CMK (cell line): Measurements from ENCODE around the gene LCN12.

ENCODE experiments used
- DNase-seq: peaks from one replicate; pipeline ENCODE4 v3.0.0-alpha.2; 2010; ENCODE audit warnings: low read depth

Gene LCN12

DNA sequence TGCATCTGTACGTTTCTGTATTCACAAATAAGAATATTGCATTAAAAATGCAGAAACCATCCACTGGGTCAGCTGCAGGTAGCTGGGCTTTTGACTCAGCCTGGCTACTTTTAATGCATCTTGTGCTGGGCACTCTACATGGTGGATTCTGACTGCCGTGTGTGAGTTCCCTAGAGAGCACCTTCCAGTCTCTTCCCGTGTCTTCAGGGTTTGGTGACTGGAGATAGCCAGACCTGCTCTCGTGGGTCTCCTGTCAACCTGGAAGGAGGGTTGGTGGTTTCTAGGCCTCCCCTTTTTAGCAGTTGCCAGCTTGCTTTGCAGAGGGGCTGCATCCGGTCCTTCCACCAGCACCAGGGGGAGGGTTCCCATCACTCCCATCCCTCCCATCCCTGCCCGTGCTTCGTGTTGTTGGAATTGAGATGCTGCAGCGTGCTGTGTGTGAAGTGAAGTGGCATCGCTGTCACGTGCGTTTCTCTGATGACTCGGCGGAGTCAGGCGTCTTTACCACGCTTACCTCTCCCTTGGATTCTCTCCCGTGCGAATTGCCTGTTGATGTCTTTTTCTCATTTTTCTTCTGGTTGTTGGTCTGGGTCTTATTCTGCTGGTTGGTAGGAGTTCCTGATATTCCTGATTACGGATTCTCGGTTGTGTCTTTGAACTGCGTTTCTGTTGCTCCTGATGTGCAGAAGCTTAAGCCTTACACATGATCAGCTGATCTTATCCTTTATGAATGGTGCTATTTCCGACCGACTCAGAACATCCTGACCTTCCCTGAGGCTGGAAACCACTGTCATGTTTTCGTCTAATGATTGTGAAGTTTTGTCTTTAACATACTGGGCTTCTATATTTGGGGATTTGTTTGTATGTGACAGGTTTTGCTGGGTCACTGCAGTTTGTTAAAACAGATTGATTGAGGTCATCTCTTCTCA lies 24.5 kb upstream of the LCN12 start:
- no peak for DNase-seq

DNA sequence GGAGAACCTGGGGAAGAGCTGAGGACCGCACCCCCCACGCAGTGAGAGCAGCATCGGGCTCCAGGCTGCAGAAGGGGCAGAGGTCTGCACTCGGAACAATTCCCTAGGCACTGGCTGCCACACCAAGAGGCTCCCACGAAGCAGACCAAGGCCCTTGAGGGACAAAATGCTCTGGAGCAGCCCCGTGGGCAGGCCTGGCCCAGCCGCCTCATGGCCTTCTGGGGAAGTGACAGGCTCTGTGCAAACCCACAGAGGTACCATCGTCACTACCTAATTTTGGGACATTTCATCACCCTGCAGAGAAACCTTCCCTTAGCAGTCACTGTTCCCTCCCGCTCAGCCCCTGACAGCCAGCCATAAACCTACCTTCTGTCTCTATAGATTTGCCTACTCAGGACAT lies 23.5 kb upstream of the LCN12 start:
- DNase-seq = no peak

DNA sequence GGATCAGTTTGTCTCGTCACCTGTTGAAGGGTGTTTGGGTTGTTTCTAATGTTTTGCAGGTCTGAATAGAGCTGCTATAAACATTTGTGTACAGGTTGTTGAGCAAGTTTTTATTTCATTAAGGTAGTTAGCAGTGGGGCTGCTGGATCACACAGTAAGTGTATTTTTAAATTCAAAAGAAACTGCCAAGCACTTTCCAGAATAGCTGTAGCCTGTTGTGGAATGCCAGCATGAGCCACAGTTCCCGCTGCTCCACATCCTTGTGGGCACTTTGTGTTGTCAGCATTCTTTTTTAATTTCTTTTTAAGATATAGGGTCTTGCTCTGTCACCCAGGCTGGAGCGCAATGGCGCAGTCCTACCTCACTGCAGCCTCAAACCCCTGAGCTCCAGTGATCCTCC lies 22.1 kb upstream of the LCN12 start:
- DNase-seq = no peak

DNA sequence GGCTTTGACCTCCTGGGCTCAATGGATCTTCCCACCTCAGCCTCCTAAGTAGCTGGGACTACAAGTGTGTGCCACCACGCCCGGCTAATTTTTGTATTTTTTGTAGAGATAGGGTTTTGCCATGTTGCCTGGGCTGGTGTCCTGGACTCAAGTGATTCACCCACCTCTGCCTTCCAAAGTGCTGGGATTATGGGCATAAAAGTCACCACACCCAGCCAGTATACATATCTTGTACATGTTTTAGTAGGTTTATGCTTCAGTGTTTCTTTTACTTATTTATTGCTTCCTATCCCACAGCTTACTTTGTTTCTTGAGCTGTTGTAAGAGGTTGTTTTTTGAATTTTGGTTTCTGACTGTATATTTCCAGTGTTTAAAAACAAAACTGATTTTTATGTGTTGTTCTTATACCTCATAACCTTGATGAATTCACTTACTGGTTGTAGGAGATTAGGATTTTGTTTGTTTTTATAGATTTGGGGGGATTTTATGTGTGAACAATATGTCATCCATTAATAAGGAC lies 20.4 kb upstream of the LCN12 start:
- DNase-seq = no peak

DNA sequence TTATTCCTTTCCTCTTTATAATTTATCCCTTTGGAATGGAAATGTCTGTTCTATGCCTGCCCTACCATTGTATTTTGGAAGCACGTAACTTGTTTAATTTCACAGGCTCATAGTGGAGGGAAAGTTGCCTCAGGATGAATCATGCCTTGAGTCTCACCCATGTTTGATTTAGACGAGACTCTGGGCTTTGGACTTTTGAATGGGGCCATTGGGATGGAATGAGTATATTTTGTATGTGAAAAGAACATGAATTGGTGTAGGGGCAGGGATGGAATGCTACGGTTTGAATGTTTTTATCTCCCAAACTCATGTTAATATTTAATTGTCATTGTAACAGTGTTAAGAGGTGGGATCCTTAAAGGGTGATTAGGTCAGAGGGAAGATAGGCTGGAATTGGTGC lies 17.8 kb upstream of the LCN12 start:
- no peak for DNase-seq

DNA sequence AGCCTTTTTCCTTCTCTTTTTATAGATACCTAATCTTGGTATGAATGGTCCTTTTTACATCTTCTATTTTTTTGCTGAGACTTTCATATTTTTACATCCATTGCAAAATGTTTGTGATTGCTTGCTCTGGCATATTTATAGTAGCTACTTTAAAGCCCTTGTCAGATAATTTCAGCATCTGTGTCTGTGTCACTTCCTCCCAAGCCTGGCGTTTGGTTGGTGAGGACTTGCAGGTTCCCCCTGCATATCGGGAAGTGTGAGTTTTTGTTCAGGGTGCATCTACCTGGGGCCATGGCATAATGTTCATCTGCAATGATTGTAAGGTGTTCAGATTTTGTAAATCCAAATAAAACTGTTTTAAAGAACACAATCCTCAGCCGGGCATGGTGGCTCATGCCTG lies 16.4 kb upstream of the LCN12 start:
- DNase-seq = no peak

DNA sequence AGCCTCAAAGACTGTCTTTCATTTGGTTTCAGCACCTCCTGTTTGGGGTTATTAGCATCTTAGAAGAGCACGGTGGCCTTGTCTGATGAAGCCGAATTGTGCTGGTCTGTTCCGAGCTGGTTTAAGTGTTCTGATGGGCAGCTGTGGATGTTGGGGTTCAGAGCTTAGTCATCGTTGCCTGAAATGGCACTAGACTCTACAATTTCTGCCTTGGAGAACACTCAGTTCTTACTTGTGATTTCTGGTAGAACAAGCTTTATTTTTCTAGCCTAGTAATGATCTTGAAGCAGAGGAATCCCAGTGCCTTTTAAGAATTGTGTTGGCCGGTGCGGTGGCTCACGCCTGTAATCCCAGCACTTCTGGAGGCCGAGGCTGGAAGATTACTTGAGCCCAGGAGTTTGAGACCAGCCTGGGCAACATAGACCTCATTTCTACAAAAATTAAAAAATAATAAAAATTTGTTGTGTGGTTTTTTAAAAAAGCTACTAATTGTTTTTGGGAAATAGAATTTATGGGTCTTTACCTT lies 15.4 kb upstream of the LCN12 start:
- DNase-seq = no peak

DNA sequence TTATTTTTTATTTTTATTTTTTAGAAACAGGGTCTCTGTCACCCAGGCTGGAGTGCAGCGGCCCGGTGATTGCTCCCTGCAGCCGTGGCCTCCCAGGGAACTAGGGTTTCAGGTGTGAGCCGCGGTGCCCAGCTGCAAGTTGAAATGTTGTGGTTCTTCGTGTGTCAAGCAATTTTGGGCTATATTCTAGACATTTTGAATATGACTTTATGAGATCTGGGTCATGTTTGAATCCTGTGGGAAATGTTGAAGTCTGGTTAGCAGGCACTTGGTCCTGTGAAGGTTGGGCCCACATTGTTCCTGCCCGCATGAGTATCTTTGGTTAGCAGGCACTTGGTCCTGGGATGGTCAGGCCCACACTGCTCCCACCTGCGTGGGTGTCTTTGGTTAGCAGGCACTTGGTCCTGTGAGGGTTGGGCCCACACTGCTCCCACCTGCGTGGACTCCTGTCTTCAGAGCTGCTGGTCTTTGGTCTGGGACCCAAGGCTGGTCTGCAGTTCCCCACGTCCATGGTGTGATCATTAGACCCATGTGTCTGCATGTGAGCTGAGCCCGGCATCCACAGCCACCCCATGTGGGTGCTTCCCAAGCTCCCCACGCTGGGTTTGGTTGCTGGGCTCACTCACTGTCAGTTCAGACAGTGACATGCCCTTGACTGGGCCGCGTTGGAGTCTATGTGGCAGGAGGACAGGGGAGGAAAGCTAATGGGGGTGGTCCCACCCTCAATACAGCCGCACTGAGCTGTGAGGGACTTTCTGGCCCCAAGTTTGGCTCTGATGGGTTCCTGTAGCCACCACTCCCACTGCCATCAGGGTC lies 14.7 kb upstream of the LCN12 start:
- DNase-seq = no peak

DNA sequence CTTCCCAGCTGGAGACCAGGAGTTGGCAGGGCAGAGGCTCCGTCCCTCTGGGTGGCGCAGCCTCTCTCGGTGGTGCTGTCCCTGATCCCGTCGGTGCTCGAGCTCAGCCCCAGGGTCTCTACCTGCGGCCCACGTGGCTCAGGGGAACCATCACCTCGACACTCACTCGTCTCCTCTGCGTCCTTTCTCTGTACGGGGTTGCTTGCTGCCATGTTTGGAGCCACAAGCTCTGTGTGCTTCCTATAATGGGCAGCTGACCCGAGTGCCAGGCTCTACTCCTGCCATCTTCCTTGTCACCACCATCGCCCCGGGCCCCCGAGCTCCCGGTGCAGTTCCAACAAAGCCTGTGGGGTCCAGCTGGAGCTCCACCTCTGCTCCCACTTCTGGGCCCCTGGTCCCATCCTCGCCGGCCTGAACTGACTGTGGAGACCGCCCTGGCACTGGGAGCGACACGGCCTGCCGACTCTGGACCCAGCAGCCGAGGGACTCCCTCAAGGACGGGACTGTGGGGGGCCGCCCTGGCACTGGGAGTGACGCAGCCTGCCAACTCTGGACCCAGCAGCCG lies 12.6 kb upstream of the LCN12 start:
- no peak for DNase-seq

DNA sequence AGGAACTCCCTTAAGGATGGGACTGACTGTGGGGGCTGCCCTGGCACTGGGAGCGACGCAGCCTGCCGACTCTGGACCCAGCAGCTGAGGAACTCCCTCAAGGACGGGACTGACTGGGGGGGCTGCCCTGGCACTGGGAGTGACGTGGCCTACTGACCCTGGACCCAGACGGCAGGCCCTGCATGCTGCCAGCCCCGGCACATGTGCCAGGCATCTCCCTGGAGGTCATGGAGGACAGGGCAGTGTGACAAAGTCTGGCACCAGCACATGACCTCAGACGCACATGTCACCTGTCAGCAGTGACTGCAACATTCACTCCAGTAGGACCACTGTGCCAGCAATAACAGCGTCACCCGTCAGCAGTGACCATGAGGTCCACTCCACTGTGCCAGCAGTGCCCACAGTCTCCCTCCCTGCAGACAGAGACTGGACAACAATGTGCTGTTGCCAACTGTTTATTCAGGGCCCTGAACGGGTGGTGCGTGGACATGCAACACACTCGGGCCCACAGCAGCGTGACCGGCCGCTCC lies 12.0 kb upstream of the LCN12 start:
- DNase-seq = no peak

DNA sequence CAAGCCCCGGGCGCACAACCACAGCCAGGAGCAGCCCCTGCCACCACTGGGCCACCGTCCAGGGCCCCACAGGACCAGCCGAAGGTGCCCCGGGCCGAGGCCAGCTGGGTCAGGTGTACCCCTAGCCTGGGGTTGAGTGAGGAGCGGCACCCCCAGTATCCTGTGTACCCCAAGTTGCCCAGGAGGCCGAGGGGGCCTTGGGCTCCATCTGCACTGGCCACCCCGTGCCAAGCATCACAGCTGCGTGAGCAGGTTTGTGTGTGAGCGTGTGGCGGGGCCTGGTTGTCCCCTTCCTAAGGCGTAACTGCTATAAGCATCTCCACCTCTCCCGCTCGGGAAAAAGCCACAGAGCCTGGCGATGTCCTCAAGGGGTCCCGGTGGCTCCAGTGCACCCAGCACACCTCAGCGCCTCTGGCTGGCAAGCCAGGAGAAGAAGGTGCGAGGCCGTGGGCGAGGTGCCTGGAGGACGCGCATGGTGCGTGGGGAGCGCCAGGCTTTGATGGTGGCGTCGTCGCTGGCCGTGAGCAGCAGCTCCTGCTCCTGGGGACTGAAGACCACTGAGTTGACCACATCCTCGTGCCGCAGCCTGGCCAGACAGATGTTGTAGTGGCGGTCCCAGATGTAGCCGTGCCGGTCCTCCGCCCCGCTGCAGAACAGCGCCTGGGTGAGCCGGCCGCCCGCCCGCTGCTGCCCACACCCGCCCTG lies 11.4 kb upstream of the LCN12 start:
- DNase-seq = no peak

DNA sequence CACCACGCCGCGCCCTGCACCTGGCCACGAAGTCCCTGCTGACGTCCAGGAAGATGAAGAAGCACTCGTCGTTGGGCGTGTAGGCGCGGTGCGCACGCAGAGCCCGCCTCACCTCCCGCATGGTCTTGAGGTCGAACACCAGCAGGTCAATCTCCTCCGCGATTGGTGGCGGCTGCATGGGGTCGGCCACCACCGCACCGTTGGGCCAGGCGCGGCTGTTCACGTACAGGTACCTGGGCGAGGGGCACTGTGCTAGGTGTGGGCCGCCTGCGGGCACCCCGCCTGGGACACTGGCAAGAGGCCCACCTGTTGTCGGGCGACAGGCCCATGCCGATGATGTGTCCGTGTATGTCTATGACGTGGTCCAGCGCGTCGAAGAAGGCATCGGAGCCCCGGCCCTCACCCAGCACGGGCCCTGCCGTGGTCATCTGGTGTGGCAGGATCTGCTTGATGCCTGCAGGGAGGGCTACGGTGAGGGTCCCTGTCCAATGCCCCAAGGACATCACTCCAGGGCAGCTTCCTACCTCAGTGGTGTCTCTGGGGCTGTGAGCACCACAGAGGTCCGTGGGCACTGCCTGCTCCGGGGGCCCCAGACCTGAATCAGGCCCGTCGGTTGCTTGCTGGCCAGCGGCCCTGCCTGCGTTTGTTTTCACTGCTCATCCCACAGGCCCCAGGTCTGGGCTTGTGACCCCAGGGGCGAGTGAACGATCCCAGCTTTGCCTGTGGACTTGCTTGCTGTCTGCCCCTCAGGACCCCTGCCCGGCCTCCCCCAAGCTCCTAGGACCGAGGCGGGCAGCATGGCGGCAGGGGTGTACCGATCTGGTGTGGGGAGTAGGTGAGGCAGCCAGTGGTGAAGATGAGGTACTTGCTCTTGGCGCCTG lies 10.6 kb upstream of the LCN12 start:
- DNase-seq = no peak

DNA sequence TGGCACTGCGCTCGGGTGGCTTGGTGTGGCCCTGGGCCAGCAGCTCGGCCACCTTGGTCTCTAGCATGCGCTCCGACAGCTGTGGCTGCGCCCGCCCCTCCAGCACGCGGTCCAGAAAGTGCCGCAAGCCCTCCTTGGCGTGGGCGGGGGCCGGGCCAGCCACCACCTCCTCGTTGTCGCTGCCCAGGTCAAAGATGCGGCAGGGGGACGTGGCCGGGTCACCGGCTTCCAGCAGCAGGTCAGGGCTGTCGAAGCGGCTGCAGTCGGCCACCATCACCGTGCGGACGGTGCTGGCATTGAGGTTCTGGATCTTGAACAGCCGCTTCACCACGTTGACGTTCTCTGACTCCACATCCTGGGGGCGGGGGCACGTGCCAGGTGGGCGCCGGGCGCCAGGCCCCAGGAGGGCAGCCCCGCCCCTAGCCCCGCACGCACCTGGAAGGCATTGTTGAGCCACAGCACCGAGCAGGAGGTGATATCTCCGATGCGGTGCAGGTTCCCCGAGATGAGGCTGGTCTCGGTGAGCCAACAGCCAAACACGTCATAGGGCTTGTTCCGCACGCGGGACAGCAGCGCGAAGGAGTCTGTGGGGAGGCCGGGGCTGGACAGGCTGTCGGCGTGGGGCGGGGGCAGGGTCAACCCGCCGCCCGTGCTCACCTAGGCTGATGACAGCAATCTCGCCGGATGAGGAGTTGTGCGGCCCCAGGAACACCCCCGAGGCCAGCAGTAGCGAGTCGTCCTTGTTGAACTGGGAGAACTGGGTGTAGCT lies 9.8 kb upstream of the LCN12 start:
- no peak for DNase-seq

DNA sequence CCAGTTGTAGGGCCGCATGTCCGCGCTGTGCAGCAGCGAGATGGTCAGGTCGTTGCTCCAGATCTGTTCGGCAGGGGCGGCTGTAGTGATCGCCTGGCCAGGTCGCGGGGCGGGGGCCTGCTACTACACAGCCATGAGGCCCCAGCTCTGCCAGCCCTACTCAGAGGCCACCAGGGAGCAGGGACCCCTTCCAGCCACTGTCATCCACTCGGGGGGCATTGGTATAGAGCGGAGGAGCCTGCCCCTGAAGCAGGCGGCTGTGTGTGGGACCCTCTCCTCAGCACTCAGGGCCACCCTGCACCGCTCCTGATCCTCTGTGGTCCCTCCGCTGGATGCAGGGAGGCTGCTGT lies 9.2 kb upstream of the LCN12 start:
- no peak for DNase-seq

DNA sequence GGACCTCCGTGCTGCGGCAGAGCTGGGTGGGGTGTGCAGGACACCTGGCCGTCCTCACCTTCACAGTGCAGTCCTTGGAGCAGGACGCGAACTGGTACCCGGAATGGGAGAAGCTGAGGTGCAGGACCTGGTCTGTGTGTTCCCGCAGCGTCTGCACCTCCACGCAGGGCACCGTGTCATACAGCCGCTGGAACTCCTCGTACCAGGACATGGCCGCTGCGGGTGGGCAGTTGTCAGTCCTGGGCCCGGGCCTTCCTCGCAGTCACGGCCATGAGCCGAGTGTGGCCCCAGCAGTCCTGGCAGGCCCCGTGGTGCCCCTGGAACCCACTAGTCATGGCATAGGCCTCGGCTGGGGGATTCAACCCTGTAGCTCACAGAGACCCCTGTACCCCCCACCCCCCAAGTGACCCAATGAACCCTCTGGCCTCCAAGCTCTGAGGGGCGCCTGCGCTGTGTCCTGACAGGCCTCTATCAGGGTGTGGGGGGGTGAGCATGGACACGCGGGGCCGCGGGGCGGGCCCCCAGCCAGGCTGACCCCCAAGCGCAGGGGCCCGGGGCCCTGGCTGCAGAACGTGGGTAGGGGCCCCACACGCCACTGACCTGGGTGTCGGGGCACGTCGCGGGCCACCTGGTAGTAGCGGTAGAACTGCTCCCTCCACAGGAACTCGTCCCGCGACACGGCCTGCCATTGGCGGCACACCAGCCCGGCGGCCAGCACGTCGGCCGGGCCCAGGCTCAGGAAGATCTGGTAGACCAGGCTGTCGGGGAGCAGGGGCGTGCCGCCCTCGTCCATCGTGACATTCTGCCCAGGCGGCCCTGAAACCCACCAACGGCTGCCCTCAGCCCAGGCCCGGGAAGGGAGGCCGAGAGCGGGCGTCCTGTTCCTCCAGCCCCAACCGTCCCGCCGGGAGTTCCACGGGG lies 8.5 kb upstream of the LCN12 start:
- peak; percentile 9 for DNase-seq

DNA sequence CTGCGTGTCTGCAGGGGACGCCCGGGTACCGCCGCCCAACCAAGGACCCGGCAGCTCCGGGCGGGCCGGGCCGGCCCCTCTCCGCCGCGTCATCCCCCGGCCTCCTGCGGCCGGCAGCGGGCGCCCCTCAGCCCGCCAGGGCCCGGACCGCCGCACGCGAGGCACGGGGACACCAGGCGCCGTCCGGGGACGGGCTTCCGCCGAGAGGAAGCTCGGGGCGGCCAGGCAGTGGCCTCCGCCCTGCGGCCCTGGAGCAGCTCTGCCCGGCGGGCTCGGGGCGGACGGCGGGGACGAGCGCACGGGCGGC lies 7.9 kb upstream of the LCN12 start:
- DNase-seq = no peak

DNA sequence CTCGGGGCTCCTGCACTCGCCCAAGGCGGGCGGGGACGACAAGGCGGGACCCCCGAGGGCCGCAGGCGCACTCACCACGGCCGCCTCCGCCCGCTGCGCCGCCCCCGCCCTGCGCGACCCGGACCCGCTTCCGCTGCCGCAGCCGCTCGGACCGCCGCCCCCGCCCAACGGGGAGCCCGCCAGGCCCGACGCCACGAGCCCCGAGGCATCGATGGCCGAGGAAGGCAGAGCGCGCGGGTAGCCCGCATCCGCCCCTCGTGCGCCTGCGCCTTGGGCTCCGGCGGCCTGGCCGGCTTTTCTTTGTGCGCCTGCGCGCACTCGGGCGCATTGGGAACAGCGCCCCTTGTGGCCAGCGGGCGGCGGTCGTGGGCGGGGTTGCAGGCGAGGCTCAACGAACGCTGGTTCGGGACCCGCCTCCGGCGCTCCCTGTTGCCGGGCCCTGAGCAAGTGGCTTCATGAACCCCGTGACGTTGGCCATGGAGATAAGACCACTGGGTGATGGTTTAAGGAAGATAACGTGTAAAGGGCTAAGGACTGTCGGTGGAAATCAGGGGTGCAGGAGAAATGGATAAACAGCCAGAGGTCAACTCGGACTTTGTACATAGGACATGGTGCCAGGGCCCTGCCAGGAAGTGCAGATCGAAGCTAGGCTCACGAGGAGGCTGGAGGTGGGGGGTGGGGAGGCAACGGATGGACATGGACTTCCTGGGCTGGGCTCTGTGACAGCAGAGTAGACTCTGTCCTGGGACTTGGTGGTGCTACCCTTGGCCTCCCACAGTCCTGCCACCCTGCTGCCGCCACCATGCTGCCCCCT lies 7.3 kb upstream of the LCN12 start, which contains the start of the genes C8G and FBXW5:
TSS of gene C8G (plus strand) at position 725 of the 814 bp plus-strand sequence. CDS start at position 803, 78 bp downstream.
TSS of gene FBXW5 (minus strand) at position 220 of the 814 bp plus-strand sequence. CDS start 655 bp downstream, outside the sequence.
- peak; percentile 84 for DNase-seq
